ENCODE results near the gene NXPE4. TPM values are rescaled to one million over a fixed set of nuclear protein-coding genes. Genes with fewer than 3 reads are reported as not detected.
"Not testable (repeated sequence)": the region's sequence is repeated elsewhere in the genome, so short reads cannot be mapped to it uniquely, and the experiment has no call there.

The NXPE4 gene
- total RNA-seq, 1 donor from 2014 or later = not detected

DNA sequence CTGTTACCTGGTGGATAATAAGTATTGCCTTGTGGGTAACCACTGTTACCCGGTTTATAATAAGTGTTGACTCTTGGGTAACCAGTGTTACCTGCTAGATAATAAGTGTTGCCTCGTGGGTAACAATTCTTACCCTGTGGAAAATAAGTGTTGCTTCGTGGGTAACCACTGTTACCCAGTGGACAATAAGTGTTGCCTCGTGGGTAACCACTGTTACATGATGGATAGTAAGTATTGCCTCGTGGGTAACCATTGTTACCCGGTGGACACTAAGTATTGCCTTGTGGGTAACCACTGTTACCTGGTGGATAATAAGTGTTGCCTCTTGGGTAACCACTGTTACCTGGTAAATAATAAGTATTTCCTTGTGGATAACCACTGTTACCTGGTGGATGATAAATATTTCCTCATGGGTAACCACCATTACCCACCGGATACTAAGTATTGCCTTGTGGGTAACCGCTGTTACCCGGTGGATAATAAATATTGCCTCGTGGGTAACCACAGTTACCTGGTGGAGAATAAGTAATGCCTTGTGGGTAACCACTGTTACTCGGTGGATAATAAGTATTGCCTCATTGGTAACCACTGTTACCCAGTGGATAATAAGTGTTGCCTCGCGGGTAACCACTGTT is 8.7 kb upstream of the NXPE4 start:
- Histone ChIP-seq H3K27me3 (no peaks in the 10 kb centered on the region), H3K27ac (no peak overlapping the region), H3K4me1 (no peaks in the 10 kb centered on the region), H3K4me3 (no peak overlapping the region), H3K36me3 (no peaks in the 10 kb centered on the region), H3K9me3 (no peaks in the 10 kb centered on the region)
- intact Hi-C loops (cut with DNase I) = no loop called here
- DNase-seq (ENCODE audit: extremely low spot score in 2 of 2) = peak; percentile 18 to 25
- TF ChIP-seq POLR2A (IDR thresholded peaks at IDR 0.05) (no peak), POLR2AphosphoS5 (IDR thresholded peaks at IDR 0.05; ENCODE audit: insufficient read depth in 1 of 2, low read depth in 1 of 2) (no peak)

DNA sequence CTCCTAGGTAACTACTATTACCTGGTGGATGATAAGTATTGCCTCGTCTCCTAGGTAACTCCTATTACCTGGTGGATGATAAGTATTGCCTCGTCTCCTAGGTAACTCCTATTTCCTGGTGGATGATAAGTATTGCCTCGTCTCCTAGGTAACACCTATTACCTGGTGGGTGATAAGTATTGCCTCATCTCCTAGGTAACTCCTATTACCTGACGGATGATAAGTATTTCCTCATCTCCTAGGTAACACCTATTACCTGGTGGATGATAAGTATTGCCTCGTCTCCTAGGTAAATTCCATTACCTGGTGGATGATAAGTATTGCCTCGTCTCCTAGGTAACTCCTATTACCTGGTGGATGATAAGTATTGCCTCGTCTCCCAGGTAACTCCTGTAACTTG is 7.6 kb upstream of the NXPE4 start:
- intact Hi-C loops (cut with DNase I); H3K27me3 ChIP-seq; H3K27ac ChIP-seq; DNase-seq (ENCODE audit: extremely low spot score in 2 of 2); H3K9me3 ChIP-seq; H3K36me3 ChIP-seq; H3K4me1 ChIP-seq; H3K4me3 ChIP-seq: not testable (repeated sequence)

DNA sequence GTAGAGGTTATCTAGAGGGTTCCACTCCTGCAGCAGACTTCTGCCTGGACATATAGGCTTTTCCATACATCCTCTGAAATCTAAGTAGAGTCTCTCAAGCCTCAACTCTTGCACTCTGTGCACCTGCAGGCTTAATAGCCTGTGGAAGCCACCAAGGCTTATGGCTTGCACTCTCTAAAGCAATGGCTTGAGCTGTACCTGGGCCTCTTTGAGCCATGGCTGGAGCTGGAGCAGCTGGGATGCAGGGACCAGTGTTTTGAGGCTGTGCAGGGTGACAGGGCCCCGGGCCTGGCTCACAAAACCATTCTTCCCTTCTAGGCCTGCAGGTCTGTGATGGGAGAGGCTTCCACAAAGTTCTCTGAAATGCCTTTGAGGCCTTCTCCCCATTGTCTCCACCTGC is 2.9 kb upstream of the NXPE4 start:
- H3K4me1 ChIP-seq = no peaks in the 10 kb centered on the region
- no peaks in the 10 kb centered on the region for H3K9me3 ChIP-seq
- TF ChIP-seq POLR2A (IDR thresholded peaks at IDR 0.05) (no peak), POLR2AphosphoS5 (IDR thresholded peaks at IDR 0.05; ENCODE audit: insufficient read depth in 1 of 2, low read depth in 1 of 2) (no peak)
- TF ChIP-seq, protein P1, sequence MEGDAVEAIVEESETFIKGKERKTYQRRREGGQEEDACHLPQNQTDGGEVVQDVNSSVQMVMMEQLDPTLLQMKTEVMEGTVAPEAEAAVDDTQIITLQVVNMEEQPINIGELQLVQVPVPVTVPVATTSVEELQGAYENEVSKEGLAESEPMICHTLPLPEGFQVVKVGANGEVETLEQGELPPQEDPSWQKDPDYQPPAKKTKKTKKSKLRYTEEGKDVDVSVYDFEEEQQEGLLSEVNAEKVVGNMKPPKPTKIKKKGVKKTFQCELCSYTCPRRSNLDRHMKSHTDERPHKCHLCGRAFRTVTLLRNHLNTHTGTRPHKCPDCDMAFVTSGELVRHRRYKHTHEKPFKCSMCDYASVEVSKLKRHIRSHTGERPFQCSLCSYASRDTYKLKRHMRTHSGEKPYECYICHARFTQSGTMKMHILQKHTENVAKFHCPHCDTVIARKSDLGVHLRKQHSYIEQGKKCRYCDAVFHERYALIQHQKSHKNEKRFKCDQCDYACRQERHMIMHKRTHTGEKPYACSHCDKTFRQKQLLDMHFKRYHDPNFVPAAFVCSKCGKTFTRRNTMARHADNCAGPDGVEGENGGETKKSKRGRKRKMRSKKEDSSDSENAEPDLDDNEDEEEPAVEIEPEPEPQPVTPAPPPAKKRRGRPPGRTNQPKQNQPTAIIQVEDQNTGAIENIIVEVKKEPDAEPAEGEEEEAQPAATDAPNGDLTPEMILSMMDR (IDR thresholded peaks at IDR 0.05) = no peak
- no peaks in the 10 kb centered on the region for H3K36me3 ChIP-seq
- intact Hi-C loops (cut with DNase I) = no loop called here
- DNase-seq (ENCODE audit: extremely low spot score in 2 of 2) = peak; percentile 56 to 72
- H3K27ac ChIP-seq = no peak overlapping the region
- no peak overlapping the region for H3K4me3 ChIP-seq
- H3K27me3 ChIP-seq = no peaks in the 10 kb centered on the region

DNA sequence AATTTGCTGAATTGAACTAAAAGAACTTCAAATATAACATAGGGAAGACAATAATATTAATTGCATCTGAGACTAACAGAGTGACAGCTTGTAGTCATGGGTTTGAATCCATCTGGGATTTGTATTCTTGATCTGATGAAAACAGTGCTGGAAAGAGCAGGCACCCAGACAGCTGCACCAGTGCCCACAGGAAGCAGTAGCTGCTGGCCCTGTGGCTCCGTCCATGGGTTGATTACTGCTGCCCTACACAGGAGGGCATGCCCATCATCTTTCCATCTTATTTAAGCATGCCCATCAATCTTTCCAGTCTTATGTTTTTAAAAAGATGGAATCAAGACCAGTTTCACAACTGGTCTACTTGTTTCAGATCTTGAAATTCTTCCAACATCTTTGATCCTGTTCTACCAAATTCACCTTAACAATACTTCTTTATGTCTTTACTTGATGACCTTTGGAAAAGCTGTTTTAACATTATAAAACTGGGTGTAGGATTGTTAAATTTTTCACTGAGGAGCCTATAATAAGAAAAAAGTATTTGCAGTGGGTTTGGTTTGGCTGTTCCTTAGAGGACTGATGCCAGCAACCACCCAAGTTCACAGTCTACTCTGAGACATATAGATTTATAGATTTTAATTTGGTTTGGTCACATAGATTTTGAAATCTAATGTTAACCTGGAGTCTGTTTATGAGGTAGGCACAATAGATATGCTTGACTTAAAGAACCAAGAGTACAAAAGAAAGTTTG is 761 bp upstream of the NXPE4 start:
- DNase-seq (ENCODE audit: extremely low spot score in 2 of 2) = no peak
- Histone ChIP-seq H3K27me3 (no peaks in the 10 kb centered on the region), H3K9me3 (no peaks in the 10 kb centered on the region), H3K27ac (no peak overlapping the region), H3K4me3 (no peak overlapping the region), H3K4me1 (no peaks in the 10 kb centered on the region), H3K36me3 (no peaks in the 10 kb centered on the region)
- TF ChIP-seq POLR2A (IDR thresholded peaks at IDR 0.05) (no peak), POLR2AphosphoS5 (IDR thresholded peaks at IDR 0.05; ENCODE audit: insufficient read depth in 1 of 2, low read depth in 1 of 2) (no peak)
- TF ChIP-seq, protein P1 (IDR thresholded peaks at IDR 0.05) = no peak
- intact Hi-C loops (cut with DNase I) = no loop called here

DNA sequence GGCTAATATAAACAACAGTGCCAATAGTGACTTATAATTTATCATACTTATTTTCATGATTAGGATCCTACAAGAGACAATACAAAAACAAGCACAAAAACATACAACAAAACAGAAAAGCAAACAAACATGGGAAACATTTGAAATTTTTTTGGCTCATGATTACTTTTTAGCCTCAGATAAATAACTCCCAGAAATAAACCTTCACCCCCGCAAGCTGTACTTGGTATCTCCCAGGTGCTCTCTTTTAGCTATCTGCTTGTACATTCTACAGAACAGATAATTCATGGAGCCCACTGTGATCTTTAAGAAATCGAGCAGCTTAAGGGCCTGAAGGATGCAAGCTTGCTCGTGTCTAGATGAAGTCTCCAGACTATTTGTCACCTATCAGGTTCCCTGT is 883 bp downstream of the NXPE4 start:
- H3K4me1 ChIP-seq = no peaks in the 10 kb centered on the region
- no peak for TF ChIP-seq POLR2AphosphoS5 (IDR thresholded peaks at IDR 0.05; ENCODE audit: insufficient read depth in 1 of 2, low read depth in 1 of 2)
- TF ChIP-seq, protein P1 (IDR thresholded peaks at IDR 0.05) = no peak
- no peak for TF ChIP-seq POLR2A (IDR thresholded peaks at IDR 0.05)
- no peak overlapping the region for H3K27ac ChIP-seq
- intact Hi-C loops (cut with DNase I) = no loop called here
- H3K27me3 ChIP-seq = no peaks in the 10 kb centered on the region
- no peak for DNase-seq (ENCODE audit: extremely low spot score in 2 of 2)
- H3K36me3 ChIP-seq = no peaks in the 10 kb centered on the region
- no peaks in the 10 kb centered on the region for H3K9me3 ChIP-seq
- H3K4me3 ChIP-seq = no peak overlapping the region

DNA sequence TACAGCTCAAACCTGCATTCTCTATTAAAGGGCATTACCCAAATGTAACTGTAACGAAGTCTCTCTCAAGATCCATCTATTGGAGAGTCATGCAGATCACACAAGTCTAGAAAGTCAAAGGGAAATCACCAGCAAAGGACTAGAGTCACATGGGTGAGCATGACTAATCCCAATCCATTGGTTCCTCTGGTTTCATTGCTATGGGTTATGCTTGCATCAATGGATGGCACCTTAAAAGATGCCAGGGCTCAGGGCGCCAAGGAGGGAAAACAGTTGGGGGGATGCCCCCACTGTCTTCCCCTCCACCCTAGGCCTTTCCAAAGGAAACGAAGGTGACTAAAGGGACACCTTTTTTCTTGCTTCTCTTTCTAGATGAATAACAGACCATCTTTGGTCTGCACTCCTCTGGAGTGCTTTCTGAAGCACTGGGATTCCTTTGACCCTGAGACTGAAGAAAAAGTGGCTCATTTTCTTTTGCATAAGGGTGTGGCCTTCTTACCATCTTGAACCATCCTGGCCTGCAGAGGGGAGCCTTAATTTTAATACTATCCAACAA is 8.1 kb downstream of the NXPE4 start:
- no peaks in the 10 kb centered on the region for H3K27me3 ChIP-seq
- no peaks in the 10 kb centered on the region for H3K4me1 ChIP-seq
- TF ChIP-seq, protein P1 (IDR thresholded peaks at IDR 0.05) = no peak
- TF ChIP-seq POLR2A (IDR thresholded peaks at IDR 0.05) = no peak
- TF ChIP-seq POLR2AphosphoS5 (IDR thresholded peaks at IDR 0.05; ENCODE audit: insufficient read depth in 1 of 2, low read depth in 1 of 2) = no peak
- H3K4me3 ChIP-seq = no peak overlapping the region
- H3K36me3 ChIP-seq = no peaks in the 10 kb centered on the region
- no peak overlapping the region for H3K27ac ChIP-seq
- no peak for DNase-seq (ENCODE audit: extremely low spot score in 2 of 2)
- intact Hi-C loops (cut with DNase I) = no loop called here
- H3K9me3 ChIP-seq = peaks cover 17% of the 10 kb centered on the region

Data from vagina (tissue), 2 donors.